ENCODE measurements around the gene CHPF. TPM values are rescaled to one million over a fixed set of nuclear protein-coding genes. Genes with fewer than 3 reads are reported as not detected.

Gene CHPF
- total RNA-seq, 2 experiments from 2014 or later, result 24.1 to 33.0 TPM

DNA sequence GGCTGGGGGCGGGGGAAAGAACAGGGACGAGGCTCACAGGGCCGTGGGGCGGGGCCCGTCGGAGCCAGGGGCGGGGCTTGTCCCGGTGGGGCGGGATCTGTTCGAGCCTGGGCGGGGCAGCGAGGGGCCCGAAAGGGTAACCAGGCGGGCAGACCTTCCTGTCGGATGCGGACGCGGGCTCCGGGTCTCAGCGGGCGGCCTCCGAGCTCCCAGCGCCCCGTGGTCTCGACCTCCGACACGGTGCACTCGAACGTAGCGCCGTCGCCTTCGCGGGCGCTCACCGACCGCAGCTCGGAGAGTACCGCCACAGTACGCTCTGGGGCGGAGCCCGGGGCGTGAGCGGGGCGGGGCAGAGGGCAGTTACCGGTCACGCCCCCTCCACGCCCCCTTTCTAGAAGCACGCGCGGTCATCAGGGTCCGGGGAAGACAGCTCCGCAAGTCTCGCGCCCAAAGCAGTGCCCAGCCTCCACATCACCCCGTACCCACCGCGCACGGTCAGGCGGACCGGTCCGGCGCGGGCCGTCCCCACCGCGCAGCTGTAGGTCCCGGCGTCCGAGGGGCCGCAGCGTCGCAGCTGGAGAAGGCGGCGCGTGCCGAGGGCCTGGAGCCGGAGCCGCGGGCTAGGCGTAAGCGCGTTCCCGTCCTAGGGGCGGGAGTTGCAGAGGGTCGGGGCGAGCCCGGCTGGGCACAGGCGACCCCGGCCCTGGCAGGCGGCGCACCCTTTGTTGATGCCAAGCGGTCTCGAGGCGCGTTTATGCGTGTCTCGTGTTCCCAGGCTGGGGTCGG is 9.0 kb upstream of the CHPF start:
- H3K9me2 ChIP-seq (ENCODE audit: insufficient read depth, low read length), result no peaks in the 10 kb centered on the region
- H4K20me1 ChIP-seq (ENCODE audit: insufficient read depth, low read length), result no peaks in the 10 kb centered on the region
- H3K9me3 ChIP-seq (ENCODE audit: low read length), result no peaks in the 10 kb centered on the region
- BruUV-seq (replicated peaks), result no TSS peak
- TF ChIP-seq, protein P1, sequence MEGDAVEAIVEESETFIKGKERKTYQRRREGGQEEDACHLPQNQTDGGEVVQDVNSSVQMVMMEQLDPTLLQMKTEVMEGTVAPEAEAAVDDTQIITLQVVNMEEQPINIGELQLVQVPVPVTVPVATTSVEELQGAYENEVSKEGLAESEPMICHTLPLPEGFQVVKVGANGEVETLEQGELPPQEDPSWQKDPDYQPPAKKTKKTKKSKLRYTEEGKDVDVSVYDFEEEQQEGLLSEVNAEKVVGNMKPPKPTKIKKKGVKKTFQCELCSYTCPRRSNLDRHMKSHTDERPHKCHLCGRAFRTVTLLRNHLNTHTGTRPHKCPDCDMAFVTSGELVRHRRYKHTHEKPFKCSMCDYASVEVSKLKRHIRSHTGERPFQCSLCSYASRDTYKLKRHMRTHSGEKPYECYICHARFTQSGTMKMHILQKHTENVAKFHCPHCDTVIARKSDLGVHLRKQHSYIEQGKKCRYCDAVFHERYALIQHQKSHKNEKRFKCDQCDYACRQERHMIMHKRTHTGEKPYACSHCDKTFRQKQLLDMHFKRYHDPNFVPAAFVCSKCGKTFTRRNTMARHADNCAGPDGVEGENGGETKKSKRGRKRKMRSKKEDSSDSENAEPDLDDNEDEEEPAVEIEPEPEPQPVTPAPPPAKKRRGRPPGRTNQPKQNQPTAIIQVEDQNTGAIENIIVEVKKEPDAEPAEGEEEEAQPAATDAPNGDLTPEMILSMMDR (conservative IDR thresholded peaks at IDR 0.05; ENCODE audit: low read length), result no peak
- TF ChIP-seq EZH2phosphoT487 (IDR thresholded peaks at IDR 0.05; ENCODE audit: borderline replicate concordance, low read depth, low read length), result no peak
- DNase-seq (ENCODE audit: low spot score), result peak; percentile 76
- H3K36me3 ChIP-seq (ENCODE audit: insufficient read depth, low read length), result no peaks in the 10 kb centered on the region
- peak overlapping the region; percentile 94 for H3K4me2 ChIP-seq (ENCODE audit: low read length)
- H3K4me3 ChIP-seq (ENCODE audit: low read depth, low read length, poor library complexity, severe bottlenecking), result peak overlapping the region; percentile 69
- ChIA-PET CTCF (ENCODE audit: unreplicated experiment) (no interaction called here), POLR2A (interaction anchor here (0.6 kb wide), 1 partner anchor 537 kb away, joined by 3 read pairs; no protein-coding TSS in a partner anchor)
- H3K4me1 ChIP-seq (ENCODE audit: insufficient read depth, low read length, poor library complexity, severe bottlenecking), result peaks cover 7% of the 10 kb centered on the region
- H3K27ac ChIP-seq (ENCODE audit: low read depth, low read length, poor library complexity, severe bottlenecking), result peak overlapping the region; percentile 46
- H2AFZ ChIP-seq (ENCODE audit: low read length), result peak overlapping the region; percentile 92
- no peaks in the 10 kb centered on the region for H3K79me2 ChIP-seq (ENCODE audit: insufficient read depth, low read depth, low read length)
- intact Hi-C loops (cut with micrococcal nuclease; ENCODE audit: unreplicated experiment), result no loop called here

DNA sequence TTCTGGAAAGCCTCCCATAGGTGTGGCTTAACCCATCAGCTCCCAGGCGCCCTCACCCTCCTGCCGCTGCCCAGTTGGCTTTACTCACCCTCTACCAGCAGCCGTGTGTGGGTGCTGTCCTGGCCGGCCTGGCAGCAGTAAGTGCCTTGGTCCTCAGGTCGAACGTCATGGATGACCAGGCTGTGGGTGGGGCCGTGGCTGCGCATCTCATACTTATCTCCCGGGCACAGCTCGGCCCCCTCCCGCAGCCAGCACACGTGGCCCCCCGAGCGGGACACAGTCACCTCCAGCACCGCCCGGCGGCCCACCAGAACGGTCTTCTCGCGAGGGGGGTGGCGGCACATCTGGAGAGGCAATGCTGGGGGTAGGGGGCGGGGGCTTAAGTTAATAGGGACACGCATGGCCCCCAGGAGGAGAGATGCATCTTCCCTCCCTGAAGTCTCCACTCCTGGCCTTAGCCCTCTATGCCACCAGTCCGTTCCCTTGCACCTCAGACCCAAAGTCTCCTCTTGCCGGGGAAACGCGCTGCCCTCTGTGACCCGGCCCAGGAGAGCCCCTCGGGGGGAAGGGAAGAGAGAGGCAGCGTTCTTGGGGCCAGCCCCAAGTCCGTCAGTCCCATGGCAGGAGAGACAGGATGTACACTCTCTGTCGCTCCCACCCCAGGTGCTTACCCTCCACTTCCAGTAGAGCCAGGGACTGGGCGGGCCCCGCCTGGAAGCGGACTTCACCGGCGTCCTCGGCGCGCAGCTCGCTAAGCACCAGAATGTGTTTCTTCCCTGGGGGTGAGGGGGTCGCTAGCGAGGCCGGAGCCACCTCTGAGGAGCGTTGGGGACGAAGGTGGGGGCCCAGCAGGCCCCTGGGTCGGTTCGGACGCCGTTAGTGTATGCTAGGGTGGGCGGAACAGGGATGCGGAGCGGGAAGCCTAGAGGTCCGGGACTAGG is 8.1 kb upstream of the CHPF start:
- no TSS peak for BruUV-seq (replicated peaks)
- Histone ChIP-seq H3K4me3 (ENCODE audit: low read depth, low read length, poor library complexity, severe bottlenecking) (peak overlapping the region; percentile 69), H3K36me3 (ENCODE audit: insufficient read depth, low read length) (no peaks in the 10 kb centered on the region), H3K9me2 (ENCODE audit: insufficient read depth, low read length) (no peaks in the 10 kb centered on the region), H2AFZ (ENCODE audit: low read length) (peak overlapping the region; percentile 92), H3K9me3 (ENCODE audit: low read length) (no peaks in the 10 kb centered on the region), H4K20me1 (ENCODE audit: insufficient read depth, low read length) (no peaks in the 10 kb centered on the region), H3K79me2 (ENCODE audit: insufficient read depth, low read depth, low read length) (no peaks in the 10 kb centered on the region), H3K4me2 (ENCODE audit: low read length) (peak overlapping the region; percentile 94), H3K27ac (ENCODE audit: low read depth, low read length, poor library complexity, severe bottlenecking) (peak overlapping the region; percentile 46), H3K4me1 (ENCODE audit: insufficient read depth, low read length, poor library complexity, severe bottlenecking) (peaks cover 7% of the 10 kb centered on the region)
- POLR2A ChIA-PET, result no interaction called here
- CTCF ChIA-PET (ENCODE audit: unreplicated experiment), result interaction anchor here (0.6 kb wide), 2 partner anchors 29 to 63 kb away, joined by 3 to 4 read pairs; no protein-coding TSS in a partner anchor
- intact Hi-C loops (cut with micrococcal nuclease; ENCODE audit: unreplicated experiment), result no loop called here
- DNase-seq (ENCODE audit: low spot score), result no peak
- no peak for TF ChIP-seq EZH2phosphoT487 (IDR thresholded peaks at IDR 0.05; ENCODE audit: borderline replicate concordance, low read depth, low read length)
- TF ChIP-seq, protein P1 (conservative IDR thresholded peaks at IDR 0.05; ENCODE audit: low read length), result peak; percentile 45; the same call in 1 of the 2 replicates

All from OCI-LY7 (cell line).